CD4-positive, alpha-beta T cell (primary cell): ENCODE data around the gene SMCR8. TPM values are rescaled to one million over a fixed set of nuclear protein-coding genes. Genes with fewer than 3 reads are reported as not detected.
A peak's percentile ranks its signal among the peaks of the same experiment; 100 is the strongest.

Experiments used
- ATAC-seq: fragments of 200-7000 bp; cut with Tn5 transposase; one replicate; pipeline ENCODE4 v1.10.0; 2022; ENCODE audit warnings: mild to moderate bottlenecking; ENCODE audit not compliant: poor library complexity
- CTCF ChIA-PET: fragments of 350-600 bp; sonication (Branson Sonifier 250); formaldehyde crosslinking; loops from one replicate; lab custom pipeline; 2021; ENCODE audit warnings: antibody characterized with exemption, inconsistent platforms; lab: Charles Lee
- POLR2A ChIA-PET: fragments of 350-600 bp; sonication (Branson Sonifier 250); formaldehyde crosslinking; loops from one replicate; lab custom pipeline; 2021; ENCODE audit warnings: antibody characterized with exemption, inconsistent platforms; lab: Charles Lee
- DNase-seq, 14 experiments: peaks; one replicate each; pipeline ENCODE4 v3.0.0-alpha.2; 2013 to 2020; ENCODE audit warnings: mixed read lengths in 2 of 14
- H3K27ac ChIP-seq, 2 donors: one replicate each; pipeline versions ENCODE4 v1.5.1 to v1.7.0; 2013; ENCODE audit warnings: low read length in 2 of 2, low read depth in 1 of 2, mild to moderate bottlenecking in 1 of 2
- H3K27me3 ChIP-seq, 2 experiments: 1 replicate in 1 of 2; 2 replicates in 1 of 2; pipeline versions ENCODE4 v1.6.1 to v1.7.0; 2013; ENCODE audit warnings: low read length in 2 of 2, control low read depth in 1 of 2, mild to moderate bottlenecking in 1 of 2, moderate library complexity in 1 of 2; ENCODE audit not compliant: insufficient read depth in 2 of 2, control insufficient read depth in 1 of 2
- H3K36me3 ChIP-seq: one replicate; pipeline ENCODE4 v1.6.1; 2013; ENCODE audit warnings: low read length, control low read depth; ENCODE audit not compliant: insufficient read depth
- H3K4me1 ChIP-seq: one replicate; pipeline ENCODE4 v1.6.1; 2013; ENCODE audit warnings: low read length, control low read depth; ENCODE audit not compliant: insufficient read depth
- H3K4me3 ChIP-seq: one replicate; pipeline ENCODE4 v1.5.1; 2013; ENCODE audit warnings: mild to moderate bottlenecking, low read length, moderate library complexity
- H3K9me3 ChIP-seq, 2 experiments: 1 replicate in 1 of 2; 2 replicates in 1 of 2; pipeline versions ENCODE4 v1.6.1 to v1.7.0; 2013; ENCODE audit warnings: low read length in 2 of 2, mild to moderate bottlenecking in 2 of 2, control low read depth in 1 of 2, moderate library complexity in 1 of 2; ENCODE audit not compliant: control insufficient read depth in 1 of 2, insufficient read depth in 1 of 2
- H3K27ac Mint-ChIP-seq: one replicate; pipeline ENCODE4 v1.8.0; 2020; ENCODE audit warnings: mixed read lengths
- H3K27me3 Mint-ChIP-seq: one replicate; pipeline ENCODE4 v1.8.0; 2021; ENCODE audit warnings: mixed read lengths
- H3K36me3 Mint-ChIP-seq: one replicate; pipeline ENCODE4 v1.8.0; 2021; ENCODE audit warnings: low read depth, mixed read lengths
- H3K4me1 Mint-ChIP-seq: one replicate; pipeline ENCODE4 v1.8.0; 2021; ENCODE audit warnings: low read depth, mixed read lengths
- H3K4me3 Mint-ChIP-seq: one replicate; pipeline ENCODE4 v1.8.0; 2020; ENCODE audit warnings: mild to moderate bottlenecking, mixed read lengths
- H3K9me3 Mint-ChIP-seq: one replicate; pipeline ENCODE4 v1.8.0; 2020; ENCODE audit warnings: mixed read lengths
- intact Hi-C, 2 experiments: fragments of 100-400 bp; cut with DNase I in 1 of 2; cut with micrococcal nuclease in 1 of 2; formaldehyde crosslinking; loops; one replicate each; pipeline versions ENCODE4 v1.15.1 to v1.9.0; 2023 to 2025; cut with DNase I, micrococcal nuclease
- polyA plus RNA-seq, 2 donors: library from polyadenylated mRNA; unstranded; fragments of 120-200 nt; gene quantifications; one replicate each; pipeline ENCODE4 v1.2.1, GENCODE V29; 2013
- total RNA-seq, 174 experiments: library from RNA in 2 of 174; stranded (reverse) in 2 of 174; gene quantifications; one replicate each; pipeline ENCODE4 v1.2.3 and lab custom pipeline; 2021 to 2026
- TF ChIP-seq, protein P1 (sequence below): fragments of 200-600 bp; IDR thresholded peaks from one replicate; pipeline ENCODE4 v1.8.0; 2022; ENCODE audit warnings: antibody characterized with exemption, mild to moderate bottlenecking

The SMCR8 gene, protein sequence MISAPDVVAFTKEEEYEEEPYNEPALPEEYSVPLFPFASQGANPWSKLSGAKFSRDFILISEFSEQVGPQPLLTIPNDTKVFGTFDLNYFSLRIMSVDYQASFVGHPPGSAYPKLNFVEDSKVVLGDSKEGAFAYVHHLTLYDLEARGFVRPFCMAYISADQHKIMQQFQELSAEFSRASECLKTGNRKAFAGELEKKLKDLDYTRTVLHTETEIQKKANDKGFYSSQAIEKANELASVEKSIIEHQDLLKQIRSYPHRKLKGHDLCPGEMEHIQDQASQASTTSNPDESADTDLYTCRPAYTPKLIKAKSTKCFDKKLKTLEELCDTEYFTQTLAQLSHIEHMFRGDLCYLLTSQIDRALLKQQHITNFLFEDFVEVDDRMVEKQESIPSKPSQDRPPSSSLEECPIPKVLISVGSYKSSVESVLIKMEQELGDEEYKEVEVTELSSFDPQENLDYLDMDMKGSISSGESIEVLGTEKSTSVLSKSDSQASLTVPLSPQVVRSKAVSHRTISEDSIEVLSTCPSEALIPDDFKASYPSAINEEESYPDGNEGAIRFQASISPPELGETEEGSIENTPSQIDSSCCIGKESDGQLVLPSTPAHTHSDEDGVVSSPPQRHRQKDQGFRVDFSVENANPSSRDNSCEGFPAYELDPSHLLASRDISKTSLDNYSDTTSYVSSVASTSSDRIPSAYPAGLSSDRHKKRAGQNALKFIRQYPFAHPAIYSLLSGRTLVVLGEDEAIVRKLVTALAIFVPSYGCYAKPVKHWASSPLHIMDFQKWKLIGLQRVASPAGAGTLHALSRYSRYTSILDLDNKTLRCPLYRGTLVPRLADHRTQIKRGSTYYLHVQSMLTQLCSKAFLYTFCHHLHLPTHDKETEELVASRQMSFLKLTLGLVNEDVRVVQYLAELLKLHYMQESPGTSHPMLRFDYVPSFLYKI
- 10 to 100 TPM; 52.2 to 54.5 TPM for total RNA-seq
- polyA plus RNA-seq (2013, experiment 1 of 2): 30.8 TPM
- 24.8 TPM for polyA plus RNA-seq (2013, experiment 2 of 2)
- 69.1 to 314 (median 189) reads per million in 172 experiments for total RNA-seq (lab: John Stamatoyannopoulos, UW)

DNA sequence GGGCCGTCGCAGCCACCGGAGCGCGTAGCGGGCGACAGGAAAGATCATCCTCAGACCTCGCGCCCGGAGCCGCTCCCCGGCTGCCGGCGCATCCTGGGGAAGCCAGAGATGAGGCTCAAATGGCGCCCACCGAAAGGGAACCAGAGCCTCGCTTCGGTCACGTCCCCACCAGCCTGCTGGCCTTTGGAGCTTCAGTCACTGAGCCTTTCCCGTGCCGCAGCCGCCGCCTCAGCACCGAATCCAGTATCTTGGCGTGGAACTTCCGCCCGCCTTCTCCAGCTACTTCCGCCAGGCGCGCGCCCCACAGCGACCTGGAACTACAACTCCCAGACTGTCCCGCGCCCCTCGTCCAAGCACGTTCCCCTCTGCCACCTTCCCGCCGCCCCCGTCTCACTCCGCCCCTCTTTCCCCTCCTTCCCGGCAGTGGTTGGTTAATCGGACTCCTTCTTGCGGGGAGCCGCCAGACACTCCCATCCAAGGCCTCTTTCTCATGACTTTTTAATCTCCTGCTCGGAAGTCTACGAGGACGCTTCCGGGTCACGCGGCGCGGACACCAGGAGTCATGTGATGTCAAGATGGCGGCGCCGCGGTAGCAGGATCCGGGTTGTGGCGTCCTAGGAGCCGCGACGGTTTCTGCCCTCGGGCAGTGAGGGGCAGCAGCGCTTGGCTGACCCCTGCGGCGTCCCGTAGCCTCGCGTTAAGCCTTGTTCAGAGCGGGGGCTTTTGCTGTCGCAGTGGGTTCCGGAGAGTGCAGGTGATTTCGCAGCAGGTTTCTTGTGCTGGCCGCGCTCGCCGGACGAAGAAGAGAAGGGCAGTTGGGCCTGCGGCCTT lies at the start of gene SMCR8, which contains the start of gene TOP3A:
Gene SMCR8, plus strand, starts transcription at position 563 of the 831 bp plus-strand sequence. CDS start 497 bp downstream, outside the sequence.
Gene TOP3A, minus strand, starts transcription at position 264 of the 831 bp plus-strand sequence. Its CDS starts 216 bp downstream, at position 48.
- intact Hi-C loops: loop anchor here (1.0 to 10.0 kb wide), 9 partner anchors 48 to 1878 kb away; partner anchors contain the start of genes MIEF2 (in 2 of the 2), ALKBH5 (in 1 of the 2), DRC3 (in 1 of the 2) and DRG2 (in 1 of the 2)
- Mint-ChIP-seq H3K27me3 (no peaks in the 10 kb centered on the region), H3K36me3 (peaks cover 62% of the 10 kb centered on the region), H3K9me3 (no peaks in the 10 kb centered on the region), H3K4me1 (peaks cover 85% of the 10 kb centered on the region), H3K27ac (peak within 1 kb of the TSS; percentile 84), H3K4me3 (peak within 1 kb of the TSS; percentile 93)
- TF ChIP-seq, protein P1, sequence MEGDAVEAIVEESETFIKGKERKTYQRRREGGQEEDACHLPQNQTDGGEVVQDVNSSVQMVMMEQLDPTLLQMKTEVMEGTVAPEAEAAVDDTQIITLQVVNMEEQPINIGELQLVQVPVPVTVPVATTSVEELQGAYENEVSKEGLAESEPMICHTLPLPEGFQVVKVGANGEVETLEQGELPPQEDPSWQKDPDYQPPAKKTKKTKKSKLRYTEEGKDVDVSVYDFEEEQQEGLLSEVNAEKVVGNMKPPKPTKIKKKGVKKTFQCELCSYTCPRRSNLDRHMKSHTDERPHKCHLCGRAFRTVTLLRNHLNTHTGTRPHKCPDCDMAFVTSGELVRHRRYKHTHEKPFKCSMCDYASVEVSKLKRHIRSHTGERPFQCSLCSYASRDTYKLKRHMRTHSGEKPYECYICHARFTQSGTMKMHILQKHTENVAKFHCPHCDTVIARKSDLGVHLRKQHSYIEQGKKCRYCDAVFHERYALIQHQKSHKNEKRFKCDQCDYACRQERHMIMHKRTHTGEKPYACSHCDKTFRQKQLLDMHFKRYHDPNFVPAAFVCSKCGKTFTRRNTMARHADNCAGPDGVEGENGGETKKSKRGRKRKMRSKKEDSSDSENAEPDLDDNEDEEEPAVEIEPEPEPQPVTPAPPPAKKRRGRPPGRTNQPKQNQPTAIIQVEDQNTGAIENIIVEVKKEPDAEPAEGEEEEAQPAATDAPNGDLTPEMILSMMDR: no peak
- Histone ChIP-seq H3K36me3 (peaks cover 38% of the 10 kb centered on the region), H3K27ac (peak within 1 kb of the TSS; percentile 96 to 98), H3K9me3 (no peaks in the 10 kb centered on the region), H3K4me3 (peak within 1 kb of the TSS; percentile 86), H3K4me1 (peaks cover 74% of the 10 kb centered on the region), H3K27me3 (no peaks in the 10 kb centered on the region)
- ChIA-PET CTCF (no interaction called here), POLR2A (interaction anchor here (0.7 to 1.4 kb wide), 9 partner anchors 17 to 343 kb away, joined by 3 to 14 read pairs (median 3); partner anchors contain the start of genes ALKBH5, DRC3, DRG2 and LLGL1)
- DNase-seq (peak; percentile 94 to 99 (median 97)), ATAC-seq (peak; percentile 95)

DNA sequence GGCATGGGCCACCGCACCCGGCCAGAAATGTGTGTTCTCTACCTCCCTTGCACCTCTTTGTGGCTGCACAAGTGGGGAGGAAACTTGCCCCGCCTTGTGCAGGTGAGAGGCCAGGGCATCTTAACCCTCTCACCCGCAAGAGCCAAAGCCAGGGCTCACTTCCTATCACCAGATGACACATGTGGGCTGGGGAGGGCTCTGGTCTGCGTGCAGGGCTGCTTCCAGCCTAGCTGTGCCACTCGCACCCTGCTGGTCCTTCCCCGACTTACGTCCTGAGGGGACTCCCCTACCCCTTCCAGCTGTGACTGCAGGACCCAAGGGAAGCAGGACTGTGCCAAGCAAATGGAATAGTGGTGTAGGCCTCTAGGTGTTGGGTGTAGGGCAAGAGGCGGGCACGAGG lies 47.7 kb upstream of the SMCR8 start:
- intact Hi-C loops: no loop called here
- peaks cover 24% of the 10 kb centered on the region for H3K36me3 ChIP-seq
- H3K27me3 ChIP-seq: no peaks in the 10 kb centered on the region
- DNase-seq (peak in 1 of 14 experiments; percentile 10), ATAC-seq (no peak)
- no peak overlapping the region for H3K4me3 ChIP-seq
- Mint-ChIP-seq H3K4me1 (peaks cover 5% of the 10 kb centered on the region), H3K27ac (no peak overlapping the region), H3K9me3 (no peaks in the 10 kb centered on the region), H3K36me3 (peaks cover 9% of the 10 kb centered on the region), H3K27me3 (no peaks in the 10 kb centered on the region), H3K4me3 (no peak overlapping the region)
- TF ChIP-seq, protein P1: no peak
- no peaks in the 10 kb centered on the region for H3K9me3 ChIP-seq
- ChIA-PET CTCF (no interaction called here), POLR2A (no interaction called here)
- peaks cover 16% of the 10 kb centered on the region for H3K4me1 ChIP-seq
- H3K27ac ChIP-seq: no peak overlapping the region
